ENCODE data around the gene TPSB2.

DNA sequence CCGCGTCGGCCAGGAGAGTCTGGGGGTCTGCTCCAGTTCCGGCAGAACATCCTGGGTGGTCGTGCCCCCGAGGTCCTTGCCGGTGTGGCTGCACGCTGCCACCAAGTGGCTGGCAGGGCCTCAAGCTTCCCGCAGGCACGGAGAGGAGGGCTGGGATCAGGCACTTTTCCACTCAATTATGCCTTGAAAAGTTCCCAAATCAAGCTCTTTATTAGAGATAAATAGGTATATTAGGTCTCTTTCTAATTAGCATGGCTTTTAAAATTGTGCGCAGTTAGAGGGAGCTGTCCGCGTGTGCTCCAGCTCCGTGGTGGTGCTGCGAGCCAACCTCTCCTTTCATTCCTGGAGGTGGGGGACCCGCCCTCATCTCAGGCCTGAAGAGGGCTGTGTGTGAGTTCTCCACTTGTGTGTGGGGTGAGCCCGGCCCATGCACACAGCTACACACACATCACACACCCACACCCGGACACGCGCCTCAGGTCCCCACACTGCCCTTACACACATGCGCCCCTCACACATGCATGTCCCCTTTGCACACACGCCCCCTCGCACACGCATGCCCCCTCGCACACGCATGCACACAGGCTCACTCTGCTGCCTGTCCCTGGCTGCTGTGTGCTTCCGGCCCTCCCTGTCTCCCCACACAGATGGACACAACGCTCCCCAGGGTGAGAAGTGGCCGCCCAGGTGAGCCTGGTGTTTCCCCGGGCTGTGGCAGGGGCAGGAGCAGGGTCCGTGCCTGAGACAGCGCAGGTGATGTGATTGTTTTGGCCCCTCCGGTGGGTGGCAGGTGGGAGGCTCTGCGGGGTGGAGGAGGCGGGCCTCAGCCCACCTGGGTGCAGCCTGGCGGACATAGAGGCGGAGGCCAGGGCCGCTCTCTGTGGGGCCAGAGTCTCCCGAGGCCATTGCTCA, 48.3 kb downstream of the TPSB2 start:
- TF ChIP-seq, protein P1, sequence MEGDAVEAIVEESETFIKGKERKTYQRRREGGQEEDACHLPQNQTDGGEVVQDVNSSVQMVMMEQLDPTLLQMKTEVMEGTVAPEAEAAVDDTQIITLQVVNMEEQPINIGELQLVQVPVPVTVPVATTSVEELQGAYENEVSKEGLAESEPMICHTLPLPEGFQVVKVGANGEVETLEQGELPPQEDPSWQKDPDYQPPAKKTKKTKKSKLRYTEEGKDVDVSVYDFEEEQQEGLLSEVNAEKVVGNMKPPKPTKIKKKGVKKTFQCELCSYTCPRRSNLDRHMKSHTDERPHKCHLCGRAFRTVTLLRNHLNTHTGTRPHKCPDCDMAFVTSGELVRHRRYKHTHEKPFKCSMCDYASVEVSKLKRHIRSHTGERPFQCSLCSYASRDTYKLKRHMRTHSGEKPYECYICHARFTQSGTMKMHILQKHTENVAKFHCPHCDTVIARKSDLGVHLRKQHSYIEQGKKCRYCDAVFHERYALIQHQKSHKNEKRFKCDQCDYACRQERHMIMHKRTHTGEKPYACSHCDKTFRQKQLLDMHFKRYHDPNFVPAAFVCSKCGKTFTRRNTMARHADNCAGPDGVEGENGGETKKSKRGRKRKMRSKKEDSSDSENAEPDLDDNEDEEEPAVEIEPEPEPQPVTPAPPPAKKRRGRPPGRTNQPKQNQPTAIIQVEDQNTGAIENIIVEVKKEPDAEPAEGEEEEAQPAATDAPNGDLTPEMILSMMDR (conservative IDR thresholded peaks at IDR 0.05) = no peak; the same call in 1 of the 2 replicates
- TF ChIP-seq EZH2 (IDR thresholded peaks at IDR 0.05; ENCODE audit: low read depth) = no peak
